CD4-positive, alpha-beta memory T cell (primary cell): ENCODE results near the gene CD37. TPM values are rescaled to one million over a fixed set of nuclear protein-coding genes. Genes with fewer than 3 reads are reported as not detected.
"Not testable (repeated sequence)": the region's sequence is repeated elsewhere in the genome, so short reads cannot be mapped to it uniquely, and the experiment has no call there.

Source experiments
- CTCF ChIA-PET: fragments of 350-600 bp; sonication (Branson Sonifier 250); formaldehyde crosslinking; loops from one replicate; lab custom pipeline; 2021; ENCODE audit warnings: inconsistent platforms; ENCODE audit not compliant: partially characterized antibody; lab: Charles Lee
- POLR2A ChIA-PET: fragments of 350-600 bp; sonication (Branson Sonifier 250); formaldehyde crosslinking; loops from one replicate; lab custom pipeline; 2021; ENCODE audit not compliant: partially characterized antibody; lab: Charles Lee
- DNase-seq, 5 donors: peaks; one replicate each; pipeline versions ENCODE4 v3.0.0 to v3.0.0-alpha.2; 2020 to 2022; ENCODE audit warnings: mixed read lengths in 1 of 5
- H3K27ac ChIP-seq: one replicate; pipeline ENCODE4 v1.7.0; 2013; ENCODE audit warnings: low read depth, low read length
- H3K27me3 ChIP-seq: 2 replicates; pipeline ENCODE4 v1.7.0; 2013; ENCODE audit warnings: mild to moderate bottlenecking, low read length, moderate library complexity; ENCODE audit not compliant: insufficient read depth
- H3K36me3 ChIP-seq: 2 replicates; pipeline ENCODE4 v1.7.0; 2013; ENCODE audit warnings: mild to moderate bottlenecking, low read length, moderate library complexity; ENCODE audit not compliant: insufficient read depth
- H3K4me1 ChIP-seq: 2 replicates; pipeline ENCODE4 v1.7.0; 2013; ENCODE audit warnings: mild to moderate bottlenecking, low read length, moderate library complexity; ENCODE audit not compliant: insufficient read depth
- H3K4me3 ChIP-seq, 2 donors: one replicate each; pipeline ENCODE4 v1.7.0; 2013; ENCODE audit warnings: low read length in 2 of 2, mild to moderate bottlenecking in 1 of 2
- H3K9me3 ChIP-seq, 2 donors: one replicate each; pipeline ENCODE4 v1.7.0; 2013; ENCODE audit warnings: low read length in 2 of 2, control low read depth in 1 of 2; ENCODE audit not compliant: control insufficient read depth in 1 of 2
- H3K27ac Mint-ChIP-seq, 7 donors: one replicate each; pipeline ENCODE4 v1.8.0; 2020 to 2021; ENCODE audit warnings: mixed read lengths in 7 of 7, mild to moderate bottlenecking in 6 of 7, inconsistent platforms in 3 of 7, moderate library complexity in 3 of 7
- H3K27me3 Mint-ChIP-seq, 2 donors: one replicate each; pipeline ENCODE4 v1.8.0; 2020 to 2021; ENCODE audit warnings: mixed read lengths in 2 of 2
- H3K36me3 Mint-ChIP-seq, 2 donors: one replicate each; pipeline ENCODE4 v1.8.0; 2020 to 2021; ENCODE audit warnings: mixed read lengths in 2 of 2, inconsistent platforms in 1 of 2, mild to moderate bottlenecking in 1 of 2
- H3K4me1 Mint-ChIP-seq, 4 donors: one replicate each; pipeline ENCODE4 v1.8.0; 2020 to 2021; ENCODE audit warnings: mixed read lengths in 4 of 4, mild to moderate bottlenecking in 1 of 4
- H3K4me3 Mint-ChIP-seq, 8 donors: one replicate each; pipeline ENCODE4 v1.8.0; 2020 to 2021; ENCODE audit warnings: mixed read lengths in 8 of 8, mild to moderate bottlenecking in 7 of 8, moderate library complexity in 6 of 8, inconsistent platforms in 3 of 8
- H3K9me3 Mint-ChIP-seq, 8 donors: one replicate each; pipeline ENCODE4 v1.8.0; 2020 to 2021; ENCODE audit warnings: mixed read lengths in 8 of 8, mild to moderate bottlenecking in 5 of 8, inconsistent platforms in 3 of 8, moderate library complexity in 1 of 8
- intact Hi-C: fragments of 100-400 bp; cut with micrococcal nuclease; formaldehyde crosslinking; loops from one replicate; pipeline ENCODE4 v1.15.1; 2023
- polyA plus RNA-seq, 2 donors: library from polyadenylated mRNA; unstranded; fragments of 300-500 nt; fragmentation: Illumina TruSeq; gene quantifications; one replicate each; pipeline ENCODE4 v1.2.3, GENCODE V29; 2021
- total RNA-seq, 2 experiments: library from RNA; stranded (reverse); gene quantifications; one replicate each; pipeline ENCODE4 v1.2.3, GENCODE V29; 2021

Gene CD37
- total RNA-seq (100 to 1,000 TPM; 330 to 347 TPM), polyA plus RNA-seq (100 to 1,000 TPM; 109 to 192 TPM)

- H3K27me3 Mint-ChIP-seq = no peaks in the 10 kb centered on the region
- peaks cover 80% of the 10 kb centered on the region for H3K4me1 ChIP-seq
- H3K27me3 ChIP-seq = no peaks in the 10 kb centered on the region
- peak within 1 kb of the TSS; percentile 98 to 100 (median 100) for H3K4me3 Mint-ChIP-seq
- peak within 1 kb of the TSS; percentile 95 to 100 (median 99) for H3K27ac Mint-ChIP-seq
- peaks cover 7% of the 10 kb centered on the region for H3K36me3 ChIP-seq
- no peaks in the 10 kb centered on the region for H3K9me3 ChIP-seq
- peak within 1 kb of the TSS; percentile 82 to 97 for H3K4me3 ChIP-seq
- ChIA-PET CTCF (interaction anchor here (1.4 to 1.6 kb wide), 2 partner anchors 110 to 139 kb away, joined by 3 read pairs; partner anchors contain the start of gene FLT3LG), POLR2A (interaction anchor here (0.6 to 2.8 kb wide), 15 partner anchors 10 to 326 kb away, joined by 3 to 10 read pairs (median 4); partner anchors contain the start of genes DKKL1, KASH5, PIH1D1 and RPS11)
- H3K36me3 Mint-ChIP-seq = peaks cover 36 to 53% of the 10 kb centered on the region in 2 donors
- DNase-seq = peak; percentile 59 to 76 (median 59)
- intact Hi-C loops = loop anchor here (1.0 to 2.0 kb wide), 2 partner anchors 28 to 108 kb away; partner anchors contain the start of genes DKKL1 and TEAD2
- no peaks in the 10 kb centered on the region for H3K9me3 Mint-ChIP-seq
- H3K4me1 Mint-ChIP-seq = peaks cover 46 to 86% (median 62%) of the 10 kb centered on the region in 4 donors
- peak within 1 kb of the TSS; percentile 86 for H3K27ac ChIP-seq
Observed at GRCh38 chr19:49335071-49335783, at the start of gene CD37. TSS of gene CD37 (plus strand) at chr19:49335406. CDS start at chr19:49335541, 135 bp downstream.

GRCh38 chr19:49287141-49287770 lies 48.0 kb upstream of the CD37 start:
- DNase-seq = no peak
- Histone ChIP-seq H3K4me1 (no peaks in the 10 kb centered on the region), H3K27ac (no peak overlapping the region), H3K4me3 (no peak overlapping the region), H3K27me3 (no peaks in the 10 kb centered on the region), H3K9me3 (no peaks in the 10 kb centered on the region), H3K36me3 (no peaks in the 10 kb centered on the region)
- intact Hi-C loops = no loop called here
- CTCF ChIA-PET = no interaction called here
- Mint-ChIP-seq H3K4me3 (no peak overlapping the region), H3K9me3 (no peaks in the 10 kb centered on the region), H3K27ac (no peak overlapping the region), H3K36me3 (no peaks in the 10 kb centered on the region), H3K27me3 (peaks cover 0 to 4% of the 10 kb centered on the region in 2 donors), H3K4me1 (no peaks in the 10 kb centered on the region)
- POLR2A ChIA-PET = no interaction called here

- POLR2A ChIA-PET, H3K36me3 Mint-ChIP-seq, H3K27me3 Mint-ChIP-seq, intact Hi-C loops, H3K4me3 Mint-ChIP-seq, H3K9me3 ChIP-seq, H3K4me1 ChIP-seq, H3K4me1 Mint-ChIP-seq, H3K9me3 Mint-ChIP-seq, H3K27me3 ChIP-seq, H3K27ac ChIP-seq, H3K4me3 ChIP-seq, H3K27ac Mint-ChIP-seq, DNase-seq, H3K36me3 ChIP-seq: not testable (repeated sequence)
- CTCF ChIA-PET = interaction anchor here (1.5 kb wide), 1 partner anchor 40 kb away, joined by 9 read pairs; no protein-coding TSS in a partner anchor
Observed at GRCh38 chr19:49288205-49288604, 47.0 kb upstream of the CD37 start.

GRCh38 chr19:49289286-49289685 lies 45.9 kb upstream of the CD37 start:
- DNase-seq, H3K9me3 ChIP-seq, H3K9me3 Mint-ChIP-seq, H3K4me1 ChIP-seq, H3K4me3 ChIP-seq, H3K27me3 Mint-ChIP-seq, POLR2A ChIA-PET, H3K27ac Mint-ChIP-seq, H3K27ac ChIP-seq, intact Hi-C loops, H3K27me3 ChIP-seq, H3K36me3 ChIP-seq, H3K4me1 Mint-ChIP-seq, H3K36me3 Mint-ChIP-seq, H3K4me3 Mint-ChIP-seq: not testable (repeated sequence)
- CTCF ChIA-PET = interaction anchor here (0.7 to 1.5 kb wide), 3 partner anchors 12 to 39 kb away, joined by 3 to 9 read pairs (median 4); no protein-coding TSS in a partner anchor

- Mint-ChIP-seq H3K4me1 (no peaks in the 10 kb centered on the region), H3K4me3 (no peak overlapping the region), H3K27me3 (no peaks in the 10 kb centered on the region), H3K27ac (no peak overlapping the region), H3K36me3 (no peaks in the 10 kb centered on the region), H3K9me3 (no peaks in the 10 kb centered on the region)
- POLR2A ChIA-PET = no interaction called here
- Histone ChIP-seq H3K4me1 (no peaks in the 10 kb centered on the region), H3K27me3 (no peaks in the 10 kb centered on the region), H3K9me3 (no peaks in the 10 kb centered on the region), H3K4me3 (no peak overlapping the region), H3K36me3 (no peaks in the 10 kb centered on the region), H3K27ac (no peak overlapping the region)
- intact Hi-C loops = no loop called here
- DNase-seq = no peak
- CTCF ChIA-PET = no interaction called here
Observed at GRCh38 chr19:49290517-49290916, 44.7 kb upstream of the CD37 start.

- no peaks in the 10 kb centered on the region for H3K4me1 Mint-ChIP-seq
- ChIA-PET POLR2A (no interaction called here), CTCF (no interaction called here)
- H3K27ac ChIP-seq = no peak overlapping the region
- no peaks in the 10 kb centered on the region for H3K36me3 Mint-ChIP-seq
- no peaks in the 10 kb centered on the region for H3K36me3 ChIP-seq
- no peak for DNase-seq
- no peaks in the 10 kb centered on the region for H3K9me3 Mint-ChIP-seq
- H3K4me1 ChIP-seq = no peaks in the 10 kb centered on the region
- no peak overlapping the region for H3K27ac Mint-ChIP-seq
- intact Hi-C loops = no loop called here
- H3K4me3 ChIP-seq = no peak overlapping the region
- H3K27me3 Mint-ChIP-seq = no peaks in the 10 kb centered on the region
- H3K27me3 ChIP-seq = no peaks in the 10 kb centered on the region
- no peak overlapping the region for H3K4me3 Mint-ChIP-seq
- H3K9me3 ChIP-seq = no peaks in the 10 kb centered on the region
Observed at GRCh38 chr19:49294401-49294800, 40.8 kb upstream of the CD37 start.

- Mint-ChIP-seq H3K36me3 (no peaks in the 10 kb centered on the region), H3K4me3 (no peak overlapping the region), H3K4me1 (peaks cover 0 to under 1% (median under 1%) of the 10 kb centered on the region in 4 donors), H3K27me3 (peaks cover 0 to under 1% of the 10 kb centered on the region in 2 donors), H3K27ac (no peak overlapping the region), H3K9me3 (no peaks in the 10 kb centered on the region)
- Histone ChIP-seq H3K4me1 (no peaks in the 10 kb centered on the region), H3K4me3 (no peak overlapping the region), H3K9me3 (no peaks in the 10 kb centered on the region), H3K36me3 (no peaks in the 10 kb centered on the region), H3K27ac (no peak overlapping the region), H3K27me3 (no peaks in the 10 kb centered on the region)
- ChIA-PET CTCF (interaction anchor here (1.2 kb wide), 1 partner anchor 32 kb away, joined by 3 read pairs; no protein-coding TSS in a partner anchor), POLR2A (no interaction called here)
- DNase-seq = no peak
- intact Hi-C loops = no loop called here
Observed at GRCh38 chr19:49295208-49295880, 39.9 kb upstream of the CD37 start.
